K562 (cell line): ENCODE data around the gene CLEC18A. TPM values are rescaled to one million over a fixed set of nuclear protein-coding genes. Genes with fewer than 3 reads are reported as not detected.

Experiments used
- CSDE1 ChIP-seq, 2 experiments: fragments of 450-650 bp; IDR thresholded peaks; 2 replicates each; pipeline ENCODE4 v1.6.1; 2016; ENCODE audit warnings: mild to moderate bottlenecking in 1 of 2
- HIVEP1 ChIP-seq: fragments of 250-450 bp; sonication (Bioruptor Pico); IDR thresholded peaks from 2 replicates; pipeline ENCODE4 v1.4.0; 2020; ENCODE audit warnings: mild to moderate bottlenecking
- HMG20A ChIP-seq: fragments of 450-650 bp; formaldehyde crosslinking; conservative IDR thresholded peaks from 2 replicates; pipeline ENCODE4 v1.4.0; 2020; ENCODE audit warnings: mild to moderate bottlenecking, mixed read lengths
- HMGN3 ChIP-seq: IDR thresholded peaks from 2 replicates; pipeline ENCODE4 v1.6.1; 2011; ENCODE audit warnings: borderline replicate concordance, low read depth, mild to moderate bottlenecking, mixed read lengths, low read length; ENCODE audit not compliant: insufficient read length; ENCODE audit errors: extremely low read depth
- JUND ChIP-seq, 2 experiments: IDR thresholded peaks; 2 replicates in 1 of 2; 3 replicates in 1 of 2; pipeline ENCODE4 v1.6.1; 2011; ENCODE audit warnings: borderline replicate concordance in 2 of 2, low read depth in 2 of 2, low read length in 2 of 2, improper control_type of control experiment in 1 of 2, missing biosample characterization in 1 of 2, missing genetic modification characterization in 1 of 2, missing genetic modification reagents in 1 of 2
- KHSRP ChIP-seq: fragments of 450-650 bp; IDR thresholded peaks from 2 replicates; pipeline ENCODE4 v1.6.1; 2017
- MCM7 ChIP-seq, 2 experiments: fragments of 450-650 bp; IDR thresholded peaks; 2 replicates each; pipeline ENCODE4 v1.6.1; 2016 to 2018
- MEIS2 ChIP-seq: fragments of 450-650 bp; IDR thresholded peaks from 2 replicates; pipeline ENCODE4 v1.6.1; 2014; ENCODE audit warnings: mild to moderate bottlenecking; ENCODE audit not compliant: partially characterized antibody
- MIER1 ChIP-seq: fragments of 450-650 bp; IDR thresholded peaks from 2 replicates; pipeline ENCODE4 v1.6.1; 2016; ENCODE audit warnings: antibody characterized with exemption, mild to moderate bottlenecking, low read depth
- NELFE ChIP-seq: IDR thresholded peaks from 2 replicates; pipeline ENCODE4 v1.6.1; 2011; ENCODE audit warnings: mild to moderate bottlenecking; ENCODE audit not compliant: insufficient read depth, insufficient read length
- POLR3A ChIP-seq: IDR thresholded peaks from 2 replicates; pipeline ENCODE4 v1.6.1; 2011; ENCODE audit warnings: borderline replicate concordance, mild to moderate bottlenecking, moderate library complexity; ENCODE audit not compliant: insufficient read length, insufficient read depth; ENCODE audit errors: extremely low read depth
- RAD21 ChIP-seq, 2 experiments: fragments of 250-450 bp in 1 of 2; fragments of 450-650 bp in 1 of 2; sonication (Bioruptor Pico) in 1 of 2; formaldehyde crosslinking in 1 of 2; IDR thresholded peaks in 1 of 2; conservative IDR thresholded peaks in 1 of 2; 2 replicates each; pipeline versions ENCODE4 v1.4.0 to v1.8.0; 2020 to 2022; ENCODE audit warnings: mild to moderate bottlenecking in 2 of 2, moderate library complexity in 1 of 2
- RB1 ChIP-seq: fragments of 450-650 bp; IDR thresholded peaks from 2 replicates; pipeline ENCODE4 v1.6.1; 2017; ENCODE audit warnings: low read depth, mild to moderate bottlenecking
- SMAD1 ChIP-seq: fragments of 150-350 bp; IDR thresholded peaks from 2 replicates; pipeline ENCODE4 v1.6.1; 2014; ENCODE audit warnings: low read length, low read depth; ENCODE audit not compliant: partially characterized antibody
- SMC3 ChIP-seq: conservative IDR thresholded peaks from 2 replicates; pipeline ENCODE4 v1.6.1; 2011; ENCODE audit warnings: low read depth, low read length, improper control_type of control experiment; ENCODE audit not compliant: insufficient read depth
- SRSF9 ChIP-seq: fragments of 200-400 bp; formaldehyde crosslinking; IDR thresholded peaks from 2 replicates; pipeline ENCODE4 v1.6.1; 2017; ENCODE audit warnings: low read depth, low read length, borderline replicate concordance
- TAF15 ChIP-seq: fragments of 200-400 bp; formaldehyde crosslinking; IDR thresholded peaks from 2 replicates; pipeline ENCODE4 v1.6.1; 2017; ENCODE audit warnings: mild to moderate bottlenecking, low read depth, low read length, moderate library complexity
- ZKSCAN8 ChIP-seq: fragments of 200-800 bp; sonication (Bioruptor generic); IDR thresholded peaks from 2 replicates; pipeline ENCODE4 v1.6.1; 2016; ENCODE audit warnings: missing genetic modification characterization, missing compliant biosample characterization
- polyA plus RNA-seq, 8 experiments: library from polyadenylated mRNA; depleted of rRNA in 4 of 8; stranded (reverse) in 5 of 8; unstranded in 3 of 8; fragments of >200 nt; fragmentation: Nextera tagmentation in 2 of 8; fragmentation: Illumina TruSeq in 1 of 8; extraction: Ambion mirVana in 2 of 8; extraction: Trizol in 1 of 8; gene quantifications; 2 replicates each; pipeline versions ENCODE4 v1.2.1 to v1.2.3, GENCODE V29; 2011 to 2014; ENCODE audit warnings: inconsistent platforms in 1 of 8, missing spikeins in 1 of 8
- total RNA-seq, 7 experiments: library from RNA; depleted of rRNA in 6 of 7; stranded (reverse); fragments of >200 nt in 6 of 7; fragmentation: Illumina TruSeq in 2 of 7; extraction: Trizol in 2 of 7; gene quantifications; 2 replicates each; pipeline versions ENCODE4 v1.2.1 to v1.2.3, GENCODE V29; 2011 to 2021; ENCODE audit warnings: low replicate concordance in 1 of 7
- TF ChIP-seq, protein P1 (sequence below): sonication (generic); formaldehyde crosslinking; IDR thresholded peaks from 2 replicates; pipeline ENCODE4 v1.8.0; 2022; ENCODE audit warnings: mild to moderate bottlenecking, missing genetic modification reagents
- TF ChIP-seq, protein P2 (sequence below), 2 experiments: fragments of 450-650 bp; IDR thresholded peaks; 2 replicates each; pipeline ENCODE4 v1.6.1; 2018; ENCODE audit warnings: mild to moderate bottlenecking in 2 of 2, low read depth in 1 of 2; ENCODE audit not compliant: partially characterized antibody in 2 of 2

CLEC18A gene
- total and polyA plus RNA-seq, 9 of the 15 experiments (the other 6 are each of a cell fraction or from before 2014, with no cell fraction given), result 0.08 to 0.33 (median 0.23) TPM; not detected in 2

DNA sequence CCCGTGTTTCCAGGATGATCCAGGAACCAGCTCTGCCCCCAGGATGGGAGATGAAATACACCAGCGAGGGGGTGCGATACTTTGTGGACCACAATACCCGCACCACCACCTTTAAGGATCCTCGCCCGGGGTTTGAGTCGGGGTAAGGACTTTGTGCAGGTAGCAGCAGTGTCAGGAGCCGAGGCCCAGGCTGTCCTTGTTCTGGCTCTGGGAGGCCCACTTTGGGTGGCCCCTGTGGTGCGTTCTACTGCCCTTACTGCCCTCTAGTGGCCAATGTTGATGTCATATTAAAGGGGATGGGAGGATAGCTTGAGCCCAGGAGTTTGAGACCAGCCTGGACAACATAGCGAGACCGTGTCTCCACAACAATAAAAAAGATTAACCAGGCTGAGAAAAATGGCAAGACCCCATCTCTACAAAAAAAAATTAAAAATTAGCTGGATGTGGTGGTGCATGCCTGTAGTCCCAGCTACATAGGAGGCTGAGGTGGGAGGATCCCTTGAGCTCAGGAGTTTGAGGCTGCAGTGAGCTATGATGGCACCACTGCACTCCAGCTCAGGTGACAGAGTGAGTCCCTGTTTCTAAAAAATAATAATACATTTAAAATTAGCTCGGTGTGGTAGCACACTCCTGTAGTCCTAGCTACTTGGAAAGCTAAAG, 20.9 kb upstream of the CLEC18A start (continued):
- TF ChIP-seq, protein P1, sequence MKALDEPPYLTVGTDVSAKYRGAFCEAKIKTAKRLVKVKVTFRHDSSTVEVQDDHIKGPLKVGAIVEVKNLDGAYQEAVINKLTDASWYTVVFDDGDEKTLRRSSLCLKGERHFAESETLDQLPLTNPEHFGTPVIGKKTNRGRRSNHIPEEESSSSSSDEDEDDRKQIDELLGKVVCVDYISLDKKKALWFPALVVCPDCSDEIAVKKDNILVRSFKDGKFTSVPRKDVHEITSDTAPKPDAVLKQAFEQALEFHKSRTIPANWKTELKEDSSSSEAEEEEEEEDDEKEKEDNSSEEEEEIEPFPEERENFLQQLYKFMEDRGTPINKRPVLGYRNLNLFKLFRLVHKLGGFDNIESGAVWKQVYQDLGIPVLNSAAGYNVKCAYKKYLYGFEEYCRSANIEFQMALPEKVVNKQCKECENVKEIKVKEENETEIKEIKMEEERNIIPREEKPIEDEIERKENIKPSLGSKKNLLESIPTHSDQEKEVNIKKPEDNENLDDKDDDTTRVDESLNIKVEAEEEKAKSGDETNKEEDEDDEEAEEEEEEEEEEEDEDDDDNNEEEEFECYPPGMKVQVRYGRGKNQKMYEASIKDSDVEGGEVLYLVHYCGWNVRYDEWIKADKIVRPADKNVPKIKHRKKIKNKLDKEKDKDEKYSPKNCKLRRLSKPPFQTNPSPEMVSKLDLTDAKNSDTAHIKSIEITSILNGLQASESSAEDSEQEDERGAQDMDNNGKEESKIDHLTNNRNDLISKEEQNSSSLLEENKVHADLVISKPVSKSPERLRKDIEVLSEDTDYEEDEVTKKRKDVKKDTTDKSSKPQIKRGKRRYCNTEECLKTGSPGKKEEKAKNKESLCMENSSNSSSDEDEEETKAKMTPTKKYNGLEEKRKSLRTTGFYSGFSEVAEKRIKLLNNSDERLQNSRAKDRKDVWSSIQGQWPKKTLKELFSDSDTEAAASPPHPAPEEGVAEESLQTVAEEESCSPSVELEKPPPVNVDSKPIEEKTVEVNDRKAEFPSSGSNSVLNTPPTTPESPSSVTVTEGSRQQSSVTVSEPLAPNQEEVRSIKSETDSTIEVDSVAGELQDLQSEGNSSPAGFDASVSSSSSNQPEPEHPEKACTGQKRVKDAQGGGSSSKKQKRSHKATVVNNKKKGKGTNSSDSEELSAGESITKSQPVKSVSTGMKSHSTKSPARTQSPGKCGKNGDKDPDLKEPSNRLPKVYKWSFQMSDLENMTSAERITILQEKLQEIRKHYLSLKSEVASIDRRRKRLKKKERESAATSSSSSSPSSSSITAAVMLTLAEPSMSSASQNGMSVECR (CRISPR knock-in tag), result no peak
- TF ChIP-seq RB1, result peak; percentile 30; the same call in 1 of the 2 replicates
- TF ChIP-seq RAD21 (CRISPR knock-in tag; conservative IDR thresholded peaks at IDR 0.05 in 1 of 2, IDR thresholded peaks at IDR 0.05 in 1 of 2), result peak; percentile 65 to 82
- no peak for TF ChIP-seq SRSF9
- no peak for TF ChIP-seq TAF15
- no peak for TF ChIP-seq CSDE1 (IDR thresholded peaks at IDR 0.05)
- TF ChIP-seq POLR3A, result no peak
- TF ChIP-seq HMG20A (CRISPR knock-in tag), result no peak
- TF ChIP-seq HIVEP1 (CRISPR knock-in tag), result no peak
- TF ChIP-seq MCM7 (IDR thresholded peaks at IDR 0.05), result no peak
- TF ChIP-seq SMAD1, result no peak
- TF ChIP-seq HMGN3, result no peak
- TF ChIP-seq MIER1, result no peak
- TF ChIP-seq NELFE, result no peak
- no peak for TF ChIP-seq MEIS2
- 0 out of 2 replicates have a peak, but pooled peaks have one; percentile 3 for TF ChIP-seq JUND (IDR thresholded peaks at IDR 0.05; ENCODE audit: borderline replicate concordance, low read depth, low read length)
- no peak for TF ChIP-seq JUND (tag; IDR thresholded peaks at IDR 0.05; ENCODE audit: borderline replicate concordance, low read depth, low read length)
- peak; percentile 82 for TF ChIP-seq SMC3
- TF ChIP-seq, protein P2, sequence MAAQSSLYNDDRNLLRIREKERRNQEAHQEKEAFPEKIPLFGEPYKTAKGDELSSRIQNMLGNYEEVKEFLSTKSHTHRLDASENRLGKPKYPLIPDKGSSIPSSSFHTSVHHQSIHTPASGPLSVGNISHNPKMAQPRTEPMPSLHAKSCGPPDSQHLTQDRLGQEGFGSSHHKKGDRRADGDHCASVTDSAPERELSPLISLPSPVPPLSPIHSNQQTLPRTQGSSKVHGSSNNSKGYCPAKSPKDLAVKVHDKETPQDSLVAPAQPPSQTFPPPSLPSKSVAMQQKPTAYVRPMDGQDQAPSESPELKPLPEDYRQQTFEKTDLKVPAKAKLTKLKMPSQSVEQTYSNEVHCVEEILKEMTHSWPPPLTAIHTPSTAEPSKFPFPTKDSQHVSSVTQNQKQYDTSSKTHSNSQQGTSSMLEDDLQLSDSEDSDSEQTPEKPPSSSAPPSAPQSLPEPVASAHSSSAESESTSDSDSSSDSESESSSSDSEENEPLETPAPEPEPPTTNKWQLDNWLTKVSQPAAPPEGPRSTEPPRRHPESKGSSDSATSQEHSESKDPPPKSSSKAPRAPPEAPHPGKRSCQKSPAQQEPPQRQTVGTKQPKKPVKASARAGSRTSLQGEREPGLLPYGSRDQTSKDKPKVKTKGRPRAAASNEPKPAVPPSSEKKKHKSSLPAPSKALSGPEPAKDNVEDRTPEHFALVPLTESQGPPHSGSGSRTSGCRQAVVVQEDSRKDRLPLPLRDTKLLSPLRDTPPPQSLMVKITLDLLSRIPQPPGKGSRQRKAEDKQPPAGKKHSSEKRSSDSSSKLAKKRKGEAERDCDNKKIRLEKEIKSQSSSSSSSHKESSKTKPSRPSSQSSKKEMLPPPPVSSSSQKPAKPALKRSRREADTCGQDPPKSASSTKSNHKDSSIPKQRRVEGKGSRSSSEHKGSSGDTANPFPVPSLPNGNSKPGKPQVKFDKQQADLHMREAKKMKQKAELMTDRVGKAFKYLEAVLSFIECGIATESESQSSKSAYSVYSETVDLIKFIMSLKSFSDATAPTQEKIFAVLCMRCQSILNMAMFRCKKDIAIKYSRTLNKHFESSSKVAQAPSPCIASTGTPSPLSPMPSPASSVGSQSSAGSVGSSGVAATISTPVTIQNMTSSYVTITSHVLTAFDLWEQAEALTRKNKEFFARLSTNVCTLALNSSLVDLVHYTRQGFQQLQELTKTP (IDR thresholded peaks at IDR 0.05; ENCODE audit: low read depth in 1 of 2, partially characterized antibody in 2 of 2), result no peak
- TF ChIP-seq KHSRP, result no peak
- no peak for TF ChIP-seq ZKSCAN8
